CD4-positive, alpha-beta T cell treated with Interleukin-4 for 1 hour (primary cell): ENCODE results near the gene RICTOR.
A peak's percentile ranks its signal among the peaks of the same experiment; 100 is the strongest.

Experiments used
- DNase-seq, 2 donors: peaks; one replicate each; pipeline ENCODE4 v3.0.0-alpha.2; 2020 to 2022

The RICTOR gene

GRCh38 chr5:38932854-38933408 lies 141.3 kb downstream of the RICTOR start:
- no peak for DNase-seq

- no peak for DNase-seq
Measured at GRCh38 chr5:38931731-38932130, 142.5 kb downstream of the RICTOR start.

GRCh38 chr5:38929838-38930237 lies 144.4 kb downstream of the RICTOR start:
- DNase-seq, result no peak

- no peak for DNase-seq
Measured at GRCh38 chr5:38927470-38927869, 146.7 kb downstream of the RICTOR start.

GRCh38 chr5:38926121-38926520 lies 148.1 kb downstream of the RICTOR start:
- DNase-seq, result no peak

GRCh38 chr5:38925154-38925925 lies 148.9 kb downstream of the RICTOR start:
- DNase-seq, result no peak

- DNase-seq, result no peak
Measured at GRCh38 chr5:38923661-38924451, 150.3 kb downstream of the RICTOR start.

- DNase-seq, result peak; percentile 21 to 31
Measured at GRCh38 chr5:38922199-38922598, 152.0 kb downstream of the RICTOR start.

- no peak for DNase-seq
Measured at GRCh38 chr5:38921174-38921573, 153.0 kb downstream of the RICTOR start.

- DNase-seq, result no peak
Measured at GRCh38 chr5:38916802-38917201, 157.4 kb downstream of the RICTOR start.

- no peak for DNase-seq
Measured at GRCh38 chr5:38913714-38914113, 160.5 kb downstream of the RICTOR start.

- DNase-seq, result no peak
Measured at GRCh38 chr5:38911933-38912332, 162.3 kb downstream of the RICTOR start.

GRCh38 chr5:38906503-38906902 lies 167.7 kb downstream of the RICTOR start:
- DNase-seq, result no peak

GRCh38 chr5:38905516-38905915 lies 168.7 kb downstream of the RICTOR start:
- DNase-seq, result no peak

- no peak for DNase-seq
Measured at GRCh38 chr5:38899936-38900335, 174.3 kb downstream of the RICTOR start.

- DNase-seq, result no peak
Measured at GRCh38 chr5:38896760-38897159, 177.4 kb downstream of the RICTOR start.

GRCh38 chr5:38892363-38892762 lies 181.8 kb downstream of the RICTOR start:
- DNase-seq, result no peak

GRCh38 chr5:38891563-38891962 lies 182.6 kb downstream of the RICTOR start:
- DNase-seq, result no peak

- no peak for DNase-seq
Measured at GRCh38 chr5:38889424-38889823, 184.8 kb downstream of the RICTOR start.

- no peak for DNase-seq
Measured at GRCh38 chr5:38888041-38888440, 186.2 kb downstream of the RICTOR start.
